SU-DHL-6 (cell line): Measurements from ENCODE around the gene TGM6.
A peak's percentile ranks its signal among the peaks of the same experiment; 100 is the strongest.

Experiments
- H2AFZ ChIP-seq: fragments of 200-600 bp; sonication (generic); 2 replicates; pipeline ENCODE4 v1.6.1; 2014; ENCODE audit warnings: low read depth, mild to moderate bottlenecking, moderate library complexity, mixed read lengths, antibody characterized with exemption, low read length; ENCODE audit not compliant: severe bottlenecking
- H3F3A ChIP-seq: fragments of 200-600 bp; shearing (Covaris generic); 2 replicates; pipeline ENCODE4 v1.6.0; 2016; ENCODE audit warnings: antibody characterized with exemption, mild to moderate bottlenecking; ENCODE audit not compliant: insufficient read depth
- H3K27ac ChIP-seq: fragments of 200-600 bp; sonication (generic); 2 replicates; pipeline ENCODE4 v1.5.1; 2016; ENCODE audit warnings: low read depth, mild to moderate bottlenecking, low read length, moderate library complexity, mixed read lengths
- H3K27me3 ChIP-seq: fragments of 200-600 bp; sonication (generic), shearing (Covaris generic); 2 replicates; pipeline ENCODE4 v1.6.0; 2014; ENCODE audit warnings: mild to moderate bottlenecking, low read length
- H3K36me3 ChIP-seq: fragments of 200-600 bp; sonication (generic); 2 replicates; pipeline ENCODE4 v1.6.1; 2014; ENCODE audit warnings: mild to moderate bottlenecking, low read length, mixed read lengths
- H3K4me2 ChIP-seq: fragments of 300-600, 200-600 bp; shearing (Covaris generic), sonication (generic); 2 replicates; pipeline ENCODE4 v1.6.0; 2014; ENCODE audit warnings: low read length, low read depth, mild to moderate bottlenecking; ENCODE audit not compliant: poor library complexity, severe bottlenecking
- H3K4me3 ChIP-seq: fragments of 200-600 bp; sonication (generic); 2 replicates; pipeline ENCODE4 v1.5.1; 2014; ENCODE audit warnings: antibody characterized with exemption, low read length, mild to moderate bottlenecking, mixed read lengths; ENCODE audit not compliant: insufficient read depth, poor library complexity, severe bottlenecking
- H3K79me2 ChIP-seq: fragments of 200-600 bp; sonication (generic); 2 replicates; pipeline ENCODE4 v1.6.1; 2014; ENCODE audit warnings: mild to moderate bottlenecking, low read length, moderate library complexity; ENCODE audit not compliant: insufficient read depth
- H3K9ac ChIP-seq: fragments of 200-600 bp; sonication (generic); 2 replicates; pipeline ENCODE4 v1.7.0; 2014; ENCODE audit warnings: mild to moderate bottlenecking, low read length
- H3K9me2 ChIP-seq: fragments of 200-600 bp; sonication (generic); replicated peaks from 2 replicates; pipeline ENCODE4 v1.6.1; 2014; ENCODE audit warnings: low read length; ENCODE audit not compliant: insufficient read depth
- H3K9me3 ChIP-seq: fragments of 200-600 bp; sonication (generic); 2 replicates; pipeline ENCODE4 v1.6.1; 2014; ENCODE audit warnings: low read length, mixed read lengths; ENCODE audit not compliant: insufficient read depth
- H4K20me1 ChIP-seq: fragments of 200-600 bp; sonication (generic); 2 replicates; pipeline ENCODE4 v1.6.1; 2014; ENCODE audit warnings: low read depth, mild to moderate bottlenecking, antibody characterized with exemption, low read length, moderate library complexity, mixed read lengths
- CTCF ChIP-seq: fragments of 200-600 bp; sonication (generic); IDR thresholded peaks from one replicate; pipeline ENCODE4 v1.5.1; 2017; ENCODE audit warnings: antibody characterized with exemption, mild to moderate bottlenecking, low read length, moderate library complexity; ENCODE audit not compliant: insufficient read depth, poor library complexity, severe bottlenecking
- EZH2phosphoT487 ChIP-seq: fragments of 200-600 bp; sonication (generic), shearing (Covaris generic); conservative IDR thresholded peaks from 2 replicates; pipeline ENCODE4 v1.6.1; 2018; ENCODE audit warnings: mild to moderate bottlenecking, antibody characterized with exemption, low read length, moderate library complexity, mixed read lengths

The TGM6 gene

GRCh38 chr20:2449386-2449785, 68.7 kb downstream of the TGM6 start:
- Histone ChIP-seq H3K9me3 (no peaks in the 10 kb centered on the region), H3K4me2 (no peak overlapping the region), H2AFZ (no peak overlapping the region), H3K9me2 (no peaks in the 10 kb centered on the region), H3K9ac (no peak overlapping the region), H3K4me3 (no peak overlapping the region), H3K27ac (no peak overlapping the region), H3K27me3 (no peaks in the 10 kb centered on the region), H3F3A (no peaks in the 10 kb centered on the region), H3K36me3 (no peaks in the 10 kb centered on the region), H3K79me2 (no peaks in the 10 kb centered on the region), H4K20me1 (no peaks in the 10 kb centered on the region)
- TF ChIP-seq CTCF (no peak), EZH2phosphoT487 (no peak)

GRCh38 chr20:2451422-2451821, 70.7 kb downstream of the TGM6 start:
- H3K4me2 ChIP-seq = no peak overlapping the region
- TF ChIP-seq EZH2phosphoT487 (no peak), CTCF (no peak)
- no peaks in the 10 kb centered on the region for H3K27me3 ChIP-seq
- H3K9me3 ChIP-seq = no peaks in the 10 kb centered on the region
- no peaks in the 10 kb centered on the region for H3F3A ChIP-seq
- H3K79me2 ChIP-seq = no peaks in the 10 kb centered on the region
- no peaks in the 10 kb centered on the region; the same call in 1 of the 2 replicates for H4K20me1 ChIP-seq
- no peak overlapping the region for H3K9ac ChIP-seq
- H3K9me2 ChIP-seq = no peaks in the 10 kb centered on the region
- no peak overlapping the region for H3K27ac ChIP-seq
- H3K4me3 ChIP-seq = no peak overlapping the region
- H3K36me3 ChIP-seq = no peaks in the 10 kb centered on the region
- no peak overlapping the region for H2AFZ ChIP-seq

- H3K9me3 ChIP-seq = no peaks in the 10 kb centered on the region
- H3K79me2 ChIP-seq = no peaks in the 10 kb centered on the region
- no peak overlapping the region for H3K27ac ChIP-seq
- H2AFZ ChIP-seq = no peak overlapping the region
- peaks cover 4% of the 10 kb centered on the region for H3F3A ChIP-seq
- no peaks in the 10 kb centered on the region; the same call in 1 of the 2 replicates for H4K20me1 ChIP-seq
- H3K9ac ChIP-seq = no peak overlapping the region
- H3K27me3 ChIP-seq = no peaks in the 10 kb centered on the region
- H3K4me2 ChIP-seq = no peak overlapping the region
- no peaks in the 10 kb centered on the region for H3K36me3 ChIP-seq
- peak; percentile 71 for TF ChIP-seq CTCF
- no peak for TF ChIP-seq EZH2phosphoT487
- no peaks in the 10 kb centered on the region for H3K9me2 ChIP-seq
- no peak overlapping the region for H3K4me3 ChIP-seq
Observed at GRCh38 chr20:2451939-2452732, 71.4 kb downstream of the TGM6 start.
